SK-N-SH treated with all-trans-retinoic acid at 6 μM for 48 hours (cell line): ENCODE data around the gene C2CD4C.
"Not testable (repeated sequence)": the region's sequence is repeated elsewhere in the genome, so short reads cannot be mapped to it uniquely, and the experiment has no call there.

Experiments used
- ATAC-seq: fragments of 200-7000 bp; cut with Tn5 transposase; 3 replicates; pipeline ENCODE4 v1.9.1; 2020; ENCODE audit warnings: mild to moderate bottlenecking, moderate library complexity
- ARNTL ChIP-seq: fragments of 450-650 bp; formaldehyde crosslinking; IDR thresholded peaks from 2 replicates; pipeline ENCODE4 v1.5.0; 2020; ENCODE audit warnings: low read depth, mild to moderate bottlenecking, moderate library complexity, borderline replicate concordance
- BACH2 ChIP-seq: fragments of 250-450 bp; sonication (Bioruptor Pico); IDR thresholded peaks from 2 replicates; pipeline ENCODE4 v1.9.0; 2021; ENCODE audit warnings: mild to moderate bottlenecking, borderline replicate concordance
- CSDC2 ChIP-seq: fragments of 250-450 bp; sonication (Bioruptor Pico); IDR thresholded peaks from 2 replicates; pipeline ENCODE4 v1.5.0; 2020; ENCODE audit warnings: mild to moderate bottlenecking, moderate library complexity
- GLIS3 ChIP-seq: fragments of 250-450 bp; sonication (Bioruptor Pico); IDR thresholded peaks from 2 replicates; pipeline ENCODE4 v1.5.0; 2020; ENCODE audit warnings: mild to moderate bottlenecking, moderate library complexity
- ISL1 ChIP-seq: fragments of 250-450 bp; sonication (Bioruptor Pico); IDR thresholded peaks from 2 replicates; pipeline ENCODE4 v2.1.2; 2022; ENCODE audit warnings: mild to moderate bottlenecking, moderate library complexity
- OSR1 ChIP-seq: fragments of 250-450 bp; sonication (Bioruptor Pico); IDR thresholded peaks from 2 replicates; pipeline ENCODE4 v1.8.0; 2022; ENCODE audit warnings: moderate library complexity, mild to moderate bottlenecking, inconsistent platforms
- RARB ChIP-seq: fragments of 250-450 bp; sonication (Bioruptor Pico); IDR thresholded peaks from 2 replicates; pipeline ENCODE4 v1.8.0; 2021; ENCODE audit warnings: mild to moderate bottlenecking, moderate library complexity
- SNAI2 ChIP-seq: fragments of 250-450 bp; sonication (Bioruptor Pico); IDR thresholded peaks from 2 replicates; pipeline ENCODE4 v1.5.0; 2020; ENCODE audit warnings: mild to moderate bottlenecking, moderate library complexity
- TCF4 ChIP-seq: fragments of 250-450 bp; sonication (Bioruptor Pico); IDR thresholded peaks from 2 replicates; pipeline ENCODE4 v1.8.0; 2021; ENCODE audit warnings: mild to moderate bottlenecking, moderate library complexity, borderline replicate concordance
- ZC3H10 ChIP-seq: fragments of 250-450 bp; sonication (Bioruptor Pico); IDR thresholded peaks from 2 replicates; pipeline ENCODE4 v1.5.1; 2021; ENCODE audit warnings: mild to moderate bottlenecking, moderate library complexity
- ZFP3 ChIP-seq: fragments of 250-450 bp; sonication (Bioruptor Pico); IDR thresholded peaks from 2 replicates; pipeline ENCODE4 v1.5.0; 2020; ENCODE audit warnings: mild to moderate bottlenecking, moderate library complexity
- ZFP30 ChIP-seq: fragments of 450-650 bp; formaldehyde crosslinking; IDR thresholded peaks from 2 replicates; pipeline ENCODE4 v1.5.0; 2022; ENCODE audit warnings: mild to moderate bottlenecking, moderate library complexity
- ZNF565 ChIP-seq: fragments of 450-650 bp; formaldehyde crosslinking; conservative IDR thresholded peaks from 2 replicates; pipeline ENCODE4 v1.5.0; 2020; ENCODE audit warnings: low read depth, mild to moderate bottlenecking, moderate library complexity
- ZNF70 ChIP-seq: fragments of 450-650 bp; formaldehyde crosslinking; IDR thresholded peaks from 2 replicates; pipeline ENCODE4 v1.5.0; 2020; ENCODE audit warnings: mild to moderate bottlenecking, moderate library complexity
- ZNF8 ChIP-seq: fragments of 450-650 bp; formaldehyde crosslinking; IDR thresholded peaks from 2 replicates; pipeline ENCODE4 v1.5.0; 2020; ENCODE audit warnings: mild to moderate bottlenecking, moderate library complexity
- TF ChIP-seq, protein P1 (sequence below): fragments of 250-450 bp; sonication (Bioruptor Pico); IDR thresholded peaks from 2 replicates; pipeline ENCODE4 v1.8.0; 2020; ENCODE audit warnings: mild to moderate bottlenecking, moderate library complexity, borderline replicate concordance
- TF ChIP-seq, protein P2 (sequence below): fragments of 250-450 bp; sonication (Bioruptor Pico); IDR thresholded peaks from 2 replicates; pipeline ENCODE4 v1.5.0; 2020; ENCODE audit warnings: mild to moderate bottlenecking, moderate library complexity
- TF ChIP-seq, protein P3 (sequence below): fragments of 250-450 bp; sonication (Bioruptor Pico); IDR thresholded peaks from 2 replicates; pipeline ENCODE4 v1.8.0; 2021; ENCODE audit warnings: low read depth, mild to moderate bottlenecking, moderate library complexity, borderline replicate concordance
- TF ChIP-seq, protein P4 (sequence below): fragments of 250-450 bp; sonication (Bioruptor Pico); IDR thresholded peaks from 2 replicates; pipeline ENCODE4 v1.5.1; 2020; ENCODE audit warnings: low read depth, mild to moderate bottlenecking, moderate library complexity
- TF ChIP-seq, protein P5 (sequence below): fragments of 250-450 bp; sonication (Bioruptor Pico); IDR thresholded peaks from 2 replicates; pipeline ENCODE4 v1.5.1; 2021; ENCODE audit warnings: mild to moderate bottlenecking, moderate library complexity

The C2CD4C gene

DNA sequence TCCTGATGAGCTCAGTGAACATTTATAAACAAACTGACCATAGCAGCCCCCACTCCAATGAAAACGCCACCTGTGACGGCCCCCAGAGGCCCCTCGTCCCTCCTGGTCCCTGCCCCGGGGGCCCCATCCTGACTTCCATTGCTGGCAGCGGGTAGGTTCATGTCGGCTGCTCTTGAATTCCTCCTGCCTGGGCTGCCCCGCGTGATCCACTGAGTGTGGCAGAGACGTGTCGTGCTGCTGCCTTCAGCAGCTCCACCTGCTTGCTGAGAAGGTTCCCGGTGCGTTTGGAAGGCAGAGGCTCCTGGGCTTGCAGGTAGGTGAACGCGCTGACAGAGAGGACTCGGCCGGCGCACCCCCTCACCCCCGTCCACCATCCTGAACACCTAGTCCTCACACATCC, 11.6 kb downstream of the C2CD4C start:
- TF ChIP-seq, protein P1, sequence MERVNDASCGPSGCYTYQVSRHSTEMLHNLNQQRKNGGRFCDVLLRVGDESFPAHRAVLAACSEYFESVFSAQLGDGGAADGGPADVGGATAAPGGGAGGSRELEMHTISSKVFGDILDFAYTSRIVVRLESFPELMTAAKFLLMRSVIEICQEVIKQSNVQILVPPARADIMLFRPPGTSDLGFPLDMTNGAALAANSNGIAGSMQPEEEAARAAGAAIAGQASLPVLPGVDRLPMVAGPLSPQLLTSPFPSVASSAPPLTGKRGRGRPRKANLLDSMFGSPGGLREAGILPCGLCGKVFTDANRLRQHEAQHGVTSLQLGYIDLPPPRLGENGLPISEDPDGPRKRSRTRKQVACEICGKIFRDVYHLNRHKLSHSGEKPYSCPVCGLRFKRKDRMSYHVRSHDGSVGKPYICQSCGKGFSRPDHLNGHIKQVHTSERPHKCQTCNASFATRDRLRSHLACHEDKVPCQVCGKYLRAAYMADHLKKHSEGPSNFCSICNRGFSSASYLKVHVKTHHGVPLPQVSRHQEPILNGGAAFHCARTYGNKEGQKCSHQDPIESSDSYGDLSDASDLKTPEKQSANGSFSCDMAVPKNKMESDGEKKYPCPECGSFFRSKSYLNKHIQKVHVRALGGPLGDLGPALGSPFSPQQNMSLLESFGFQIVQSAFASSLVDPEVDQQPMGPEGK: no peak
- TF ChIP-seq ZNF70 (CRISPR knock-in tag) (no peak), CSDC2 (no peak), ZNF565 (CRISPR knock-in tag) (no peak), ZNF8 (no peak), ZC3H10 (CRISPR knock-in tag) (no peak), GLIS3 (CRISPR knock-in tag) (no peak), ZFP3 (CRISPR knock-in tag) (no peak), ISL1 (no peak), TCF4 (no peak), ARNTL (CRISPR knock-in tag) (no peak), RARB (no peak), SNAI2 (CRISPR knock-in tag) (no peak)
- TF ChIP-seq, protein P2, sequence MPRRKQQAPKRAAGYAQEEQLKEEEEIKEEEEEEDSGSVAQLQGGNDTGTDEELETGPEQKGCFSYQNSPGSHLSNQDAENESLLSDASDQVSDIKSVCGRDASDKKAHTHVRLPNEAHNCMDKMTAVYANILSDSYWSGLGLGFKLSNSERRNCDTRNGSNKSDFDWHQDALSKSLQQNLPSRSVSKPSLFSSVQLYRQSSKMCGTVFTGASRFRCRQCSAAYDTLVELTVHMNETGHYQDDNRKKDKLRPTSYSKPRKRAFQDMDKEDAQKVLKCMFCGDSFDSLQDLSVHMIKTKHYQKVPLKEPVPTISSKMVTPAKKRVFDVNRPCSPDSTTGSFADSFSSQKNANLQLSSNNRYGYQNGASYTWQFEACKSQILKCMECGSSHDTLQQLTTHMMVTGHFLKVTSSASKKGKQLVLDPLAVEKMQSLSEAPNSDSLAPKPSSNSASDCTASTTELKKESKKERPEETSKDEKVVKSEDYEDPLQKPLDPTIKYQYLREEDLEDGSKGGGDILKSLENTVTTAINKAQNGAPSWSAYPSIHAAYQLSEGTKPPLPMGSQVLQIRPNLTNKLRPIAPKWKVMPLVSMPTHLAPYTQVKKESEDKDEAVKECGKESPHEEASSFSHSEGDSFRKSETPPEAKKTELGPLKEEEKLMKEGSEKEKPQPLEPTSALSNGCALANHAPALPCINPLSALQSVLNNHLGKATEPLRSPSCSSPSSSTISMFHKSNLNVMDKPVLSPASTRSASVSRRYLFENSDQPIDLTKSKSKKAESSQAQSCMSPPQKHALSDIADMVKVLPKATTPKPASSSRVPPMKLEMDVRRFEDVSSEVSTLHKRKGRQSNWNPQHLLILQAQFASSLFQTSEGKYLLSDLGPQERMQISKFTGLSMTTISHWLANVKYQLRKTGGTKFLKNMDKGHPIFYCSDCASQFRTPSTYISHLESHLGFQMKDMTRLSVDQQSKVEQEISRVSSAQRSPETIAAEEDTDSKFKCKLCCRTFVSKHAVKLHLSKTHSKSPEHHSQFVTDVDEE (CRISPR knock-in tag): no peak
- TF ChIP-seq, protein P3, sequence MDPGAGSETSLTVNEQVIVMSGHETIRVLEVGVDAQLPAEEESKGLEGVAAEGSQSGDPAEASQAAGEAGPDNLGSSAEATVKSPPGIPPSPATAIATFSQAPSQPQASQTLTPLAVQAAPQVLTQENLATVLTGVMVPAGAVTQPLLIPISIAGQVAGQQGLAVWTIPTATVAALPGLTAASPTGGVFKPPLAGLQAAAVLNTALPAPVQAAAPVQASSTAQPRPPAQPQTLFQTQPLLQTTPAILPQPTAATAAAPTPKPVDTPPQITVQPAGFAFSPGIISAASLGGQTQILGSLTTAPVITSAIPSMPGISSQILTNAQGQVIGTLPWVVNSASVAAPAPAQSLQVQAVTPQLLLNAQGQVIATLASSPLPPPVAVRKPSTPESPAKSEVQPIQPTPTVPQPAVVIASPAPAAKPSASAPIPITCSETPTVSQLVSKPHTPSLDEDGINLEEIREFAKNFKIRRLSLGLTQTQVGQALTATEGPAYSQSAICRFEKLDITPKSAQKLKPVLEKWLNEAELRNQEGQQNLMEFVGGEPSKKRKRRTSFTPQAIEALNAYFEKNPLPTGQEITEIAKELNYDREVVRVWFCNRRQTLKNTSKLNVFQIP (CRISPR knock-in tag): no peak
- TF ChIP-seq, protein P4, sequence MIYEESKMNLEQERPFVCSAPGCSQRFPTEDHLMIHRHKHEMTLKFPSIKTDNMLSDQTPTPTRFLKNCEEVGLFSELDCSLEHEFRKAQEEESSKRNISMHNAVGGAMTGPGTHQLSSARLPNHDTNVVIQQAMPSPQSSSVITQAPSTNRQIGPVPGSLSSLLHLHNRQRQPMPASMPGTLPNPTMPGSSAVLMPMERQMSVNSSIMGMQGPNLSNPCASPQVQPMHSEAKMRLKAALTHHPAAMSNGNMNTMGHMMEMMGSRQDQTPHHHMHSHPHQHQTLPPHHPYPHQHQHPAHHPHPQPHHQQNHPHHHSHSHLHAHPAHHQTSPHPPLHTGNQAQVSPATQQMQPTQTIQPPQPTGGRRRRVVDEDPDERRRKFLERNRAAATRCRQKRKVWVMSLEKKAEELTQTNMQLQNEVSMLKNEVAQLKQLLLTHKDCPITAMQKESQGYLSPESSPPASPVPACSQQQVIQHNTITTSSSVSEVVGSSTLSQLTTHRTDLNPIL (CRISPR knock-in tag): no peak
- TF ChIP-seq, protein P5, sequence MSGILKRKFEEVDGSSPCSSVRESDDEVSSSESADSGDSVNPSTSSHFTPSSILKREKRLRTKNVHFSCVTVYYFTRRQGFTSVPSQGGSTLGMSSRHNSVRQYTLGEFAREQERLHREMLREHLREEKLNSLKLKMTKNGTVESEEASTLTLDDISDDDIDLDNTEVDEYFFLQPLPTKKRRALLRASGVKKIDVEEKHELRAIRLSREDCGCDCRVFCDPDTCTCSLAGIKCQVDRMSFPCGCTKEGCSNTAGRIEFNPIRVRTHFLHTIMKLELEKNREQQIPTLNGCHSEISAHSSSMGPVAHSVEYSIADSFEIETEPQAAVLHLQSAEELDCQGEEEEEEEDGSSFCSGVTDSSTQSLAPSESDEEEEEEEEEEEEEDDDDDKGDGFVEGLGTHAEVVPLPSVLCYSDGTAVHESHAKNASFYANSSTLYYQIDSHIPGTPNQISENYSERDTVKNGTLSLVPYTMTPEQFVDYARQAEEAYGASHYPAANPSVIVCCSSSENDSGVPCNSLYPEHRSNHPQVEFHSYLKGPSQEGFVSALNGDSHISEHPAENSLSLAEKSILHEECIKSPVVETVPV (CRISPR knock-in tag): no peak
- no peak for ATAC-seq

DNA sequence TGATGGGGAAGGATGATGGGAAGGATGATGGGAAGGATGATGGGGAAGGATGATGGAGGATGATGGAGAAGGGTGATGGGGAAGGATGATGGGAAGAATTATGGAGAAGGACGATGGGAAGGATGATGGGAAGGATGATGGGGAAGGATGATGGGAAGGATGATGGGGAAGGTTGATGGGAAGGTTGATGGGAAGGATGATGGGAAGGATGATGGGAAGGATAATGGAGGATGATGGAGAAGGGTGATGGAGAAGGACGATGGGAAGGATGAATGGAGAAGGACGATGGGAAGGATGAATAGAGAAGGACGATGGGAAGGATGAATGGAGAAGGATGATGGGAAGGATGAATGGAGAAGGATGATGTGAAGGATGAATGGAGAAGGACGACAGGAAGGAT, 13.5 kb downstream of the C2CD4C start:
- ATAC-seq: no peak
- TF ChIP-seq ISL1 (no peak), ZC3H10 (CRISPR knock-in tag) (no peak), CSDC2 (no peak), ZFP3 (CRISPR knock-in tag) (no peak), OSR1 (no peak), ARNTL (CRISPR knock-in tag) (no peak), ZNF565 (CRISPR knock-in tag) (no peak), ZNF8 (no peak), BACH2 (CRISPR knock-in tag) (no peak), RARB (no peak), SNAI2 (CRISPR knock-in tag) (no peak), ZFP30 (no peak)

DNA sequence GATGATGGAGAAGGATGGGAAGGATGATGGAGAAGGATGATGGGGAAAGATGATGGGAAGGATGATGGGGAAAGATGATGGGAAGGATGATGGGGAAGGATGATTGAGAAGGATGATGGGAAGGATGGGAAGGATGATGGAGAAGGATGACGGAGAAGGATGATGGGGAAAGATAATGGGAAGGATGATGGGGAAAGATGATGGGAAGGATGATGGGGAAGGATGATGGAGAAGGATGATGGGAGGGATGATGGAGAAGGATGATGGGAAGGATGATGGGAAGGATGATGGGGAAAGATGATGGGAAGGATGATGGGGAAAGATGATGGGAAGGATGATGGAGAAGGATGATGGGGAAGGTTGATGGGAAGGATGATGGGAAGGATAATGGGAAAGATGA, 14.1 kb downstream of the C2CD4C start:
- ATAC-seq: not testable (repeated sequence)

DNA sequence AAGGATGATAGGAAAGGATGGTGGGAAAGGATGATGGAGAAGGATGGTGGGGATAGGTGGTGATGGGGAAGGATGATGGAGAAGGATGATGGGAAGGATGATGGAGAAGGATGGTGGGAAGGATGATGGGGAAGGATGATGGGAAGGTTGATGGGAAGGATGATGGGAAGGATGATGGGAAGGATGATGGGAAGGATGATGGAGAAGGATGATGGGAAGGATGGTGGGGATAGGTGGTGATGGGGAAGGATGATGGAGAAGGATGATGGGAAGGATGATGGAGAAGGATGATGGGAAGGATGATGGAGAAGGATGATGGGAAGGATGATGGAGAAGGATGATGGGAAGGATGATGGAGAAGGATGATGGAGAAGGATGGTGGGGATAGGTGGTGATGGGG, 15.4 kb downstream of the C2CD4C start:
- ATAC-seq: not testable (repeated sequence)
